Suprapubic skin (tissue), 4 donors: ENCODE results near the gene DISC1.

Experiments used
- EP300 ChIP-seq: sonication (generic); formaldehyde crosslinking; IDR thresholded peaks from one replicate; pipeline ENCODE4 v1.6.1; 2017; ENCODE audit warnings: antibody characterized with exemption
- POLR2AphosphoS5 ChIP-seq, 3 donors: sonication (generic); formaldehyde crosslinking; IDR thresholded peaks; one replicate each; pipeline ENCODE4 v1.6.1; 2017; ENCODE audit warnings: antibody characterized with exemption in 3 of 3
- TF ChIP-seq, protein P1 (sequence below), 2 donors: fragments of 200-600 bp in 1 of 2; fragments of 450-650 bp in 1 of 2; sonication (generic) in 1 of 2; IDR thresholded peaks; one replicate each; pipeline ENCODE4 v1.5.1; 2016 to 2019; ENCODE audit warnings: antibody characterized with exemption in 2 of 2, mild to moderate bottlenecking in 1 of 2, moderate library complexity in 1 of 2

DNA sequence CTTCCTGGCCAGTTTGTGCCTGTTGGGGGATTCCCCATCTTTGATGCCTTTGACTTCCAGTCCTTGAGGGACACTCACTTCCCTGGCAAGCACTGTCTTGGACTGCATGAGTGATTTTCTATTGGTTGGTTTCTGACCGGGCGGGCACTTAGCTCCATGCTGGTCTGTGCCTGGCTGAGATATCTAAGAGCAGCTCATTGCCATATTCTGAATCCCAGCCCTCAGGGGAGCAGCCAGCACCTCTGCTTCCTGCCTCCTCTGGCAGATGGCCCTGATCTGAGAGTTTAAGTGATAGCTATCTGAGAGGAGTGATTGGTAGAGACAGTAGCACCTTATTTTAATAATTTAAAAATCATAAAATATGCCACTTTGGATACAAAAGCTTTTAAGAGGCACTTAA is 52.5 kb downstream of the DISC1 start:
- TF ChIP-seq EP300 (no peak), POLR2AphosphoS5 (IDR thresholded peaks at IDR 0.05) (no peak)
- TF ChIP-seq, protein P1, sequence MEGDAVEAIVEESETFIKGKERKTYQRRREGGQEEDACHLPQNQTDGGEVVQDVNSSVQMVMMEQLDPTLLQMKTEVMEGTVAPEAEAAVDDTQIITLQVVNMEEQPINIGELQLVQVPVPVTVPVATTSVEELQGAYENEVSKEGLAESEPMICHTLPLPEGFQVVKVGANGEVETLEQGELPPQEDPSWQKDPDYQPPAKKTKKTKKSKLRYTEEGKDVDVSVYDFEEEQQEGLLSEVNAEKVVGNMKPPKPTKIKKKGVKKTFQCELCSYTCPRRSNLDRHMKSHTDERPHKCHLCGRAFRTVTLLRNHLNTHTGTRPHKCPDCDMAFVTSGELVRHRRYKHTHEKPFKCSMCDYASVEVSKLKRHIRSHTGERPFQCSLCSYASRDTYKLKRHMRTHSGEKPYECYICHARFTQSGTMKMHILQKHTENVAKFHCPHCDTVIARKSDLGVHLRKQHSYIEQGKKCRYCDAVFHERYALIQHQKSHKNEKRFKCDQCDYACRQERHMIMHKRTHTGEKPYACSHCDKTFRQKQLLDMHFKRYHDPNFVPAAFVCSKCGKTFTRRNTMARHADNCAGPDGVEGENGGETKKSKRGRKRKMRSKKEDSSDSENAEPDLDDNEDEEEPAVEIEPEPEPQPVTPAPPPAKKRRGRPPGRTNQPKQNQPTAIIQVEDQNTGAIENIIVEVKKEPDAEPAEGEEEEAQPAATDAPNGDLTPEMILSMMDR (IDR thresholded peaks at IDR 0.05) = no peak
